ENCODE measurements around the gene IRF4. TPM values are rescaled to one million over a fixed set of nuclear protein-coding genes. Genes with fewer than 3 reads are reported as not detected.

Gene IRF4
- polyA plus RNA-seq, 1 of the 3 experiments (the other 2 are of a cell fraction): not detected

DNA sequence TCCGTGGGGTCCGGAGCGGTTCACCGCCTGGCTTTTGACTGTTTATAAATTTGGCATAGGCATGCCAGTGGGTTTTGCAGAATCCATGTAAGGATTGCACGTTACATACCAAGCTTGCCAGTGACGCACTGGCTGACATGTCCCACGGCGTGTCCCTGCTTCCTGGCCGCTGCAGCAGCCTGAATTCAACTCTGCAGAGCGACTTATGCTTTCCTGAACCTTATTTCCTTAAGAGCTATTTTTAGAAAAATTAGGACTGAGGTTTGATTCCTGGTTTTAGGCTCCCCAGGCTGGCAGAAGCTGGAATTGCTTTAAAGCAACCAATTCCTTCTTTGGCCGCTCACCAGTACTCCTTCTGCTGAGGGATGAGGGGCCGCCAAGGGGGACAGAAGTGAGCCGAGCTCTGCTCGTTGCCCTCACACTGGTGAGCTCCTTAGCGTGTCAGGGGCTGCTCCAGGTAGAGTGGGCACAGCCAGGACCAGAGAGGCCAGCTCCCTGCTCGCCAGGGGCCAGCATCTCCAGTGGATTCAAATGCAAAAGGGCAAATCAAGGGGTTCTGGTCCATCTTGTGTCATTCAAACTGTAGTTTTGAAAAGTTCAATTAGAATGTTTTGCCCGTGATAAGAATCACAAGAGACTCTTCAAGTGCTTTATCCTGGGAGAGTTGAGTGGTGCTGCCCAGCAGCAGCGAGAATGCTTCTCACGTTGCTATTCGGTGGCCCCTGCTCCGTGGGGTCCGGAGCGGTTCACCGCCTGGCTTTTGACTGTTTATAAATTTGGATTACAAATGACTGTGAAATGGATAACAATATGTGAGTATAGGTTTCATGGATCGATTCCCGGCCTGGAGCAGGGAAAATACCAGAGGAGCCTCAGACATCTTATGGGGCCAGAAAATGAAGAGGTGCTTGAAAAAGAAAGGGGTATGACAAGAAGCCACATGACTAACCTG, 17.5 kb upstream of the IRF4 start:
- Histone ChIP-seq H3K4me2 (no peak overlapping the region), H3K4me3 (ENCODE audit: low read depth in 2 of 2, low read length in 1 of 2) (no peak overlapping the region), H3K79me2 (ENCODE audit: insufficient read depth) (no peaks in the 10 kb centered on the region), H3K4me1 (ENCODE audit: control insufficient read depth in 1 of 2, insufficient read depth in 2 of 2, low read depth in 1 of 2, low read length in 1 of 2) (no peaks in the 10 kb centered on the region), H4K20me1 (ENCODE audit: insufficient read depth) (no peaks in the 10 kb centered on the region), H3K27me3 (ENCODE audit: insufficient read depth) (peaks cover 91% of the 10 kb centered on the region), H2AFZ (ENCODE audit: low read depth) (no peak overlapping the region), H3K9me2 (no peaks in the 10 kb centered on the region), H3K9me3 (no peaks in the 10 kb centered on the region), H3F3A (replicated peaks; ENCODE audit: insufficient read depth) (no peaks in the 10 kb centered on the region), H3K9ac (no peak overlapping the region), H3K36me3 (replicated peaks in 1 of 2; ENCODE audit: control insufficient read depth in 1 of 2, insufficient read depth in 2 of 2, low read length in 1 of 2) (no peaks in the 10 kb centered on the region), H3K27ac (ENCODE audit: low read depth in 2 of 2, low read length in 1 of 2) (no peak overlapping the region)
- ChIA-PET POLR2A (no interaction called here), CTCF (interaction anchor here (1.4 kb wide), 1 partner anchor 47 kb away, joined by 3 read pairs; no protein-coding TSS in a partner anchor)
- TF ChIP-seq ELF1 (IDR thresholded peaks at IDR 0.05) (no peak), POLR2AphosphoS5 (IDR thresholded peaks at IDR 0.05; ENCODE audit: low read depth, low read length) (no peak), MXI1 (IDR thresholded peaks at IDR 0.05; ENCODE audit: low read depth, low read length) (no peak), CTCF (IDR thresholded peaks at IDR 0.05) (peak; percentile 19; the same call in 1 of the 2 replicates), EZH2phosphoT487 (IDR thresholded peaks at IDR 0.05; ENCODE audit: borderline replicate concordance, low read depth) (no peak)
- TF ChIP-seq, protein P1, sequence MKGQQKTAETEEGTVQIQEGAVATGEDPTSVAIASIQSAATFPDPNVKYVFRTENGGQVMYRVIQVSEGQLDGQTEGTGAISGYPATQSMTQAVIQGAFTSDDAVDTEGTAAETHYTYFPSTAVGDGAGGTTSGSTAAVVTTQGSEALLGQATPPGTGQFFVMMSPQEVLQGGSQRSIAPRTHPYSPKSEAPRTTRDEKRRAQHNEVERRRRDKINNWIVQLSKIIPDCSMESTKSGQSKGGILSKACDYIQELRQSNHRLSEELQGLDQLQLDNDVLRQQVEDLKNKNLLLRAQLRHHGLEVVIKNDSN (IDR thresholded peaks at IDR 0.05; ENCODE audit: borderline replicate concordance, low read depth): no peak
- TF ChIP-seq, protein P2, sequence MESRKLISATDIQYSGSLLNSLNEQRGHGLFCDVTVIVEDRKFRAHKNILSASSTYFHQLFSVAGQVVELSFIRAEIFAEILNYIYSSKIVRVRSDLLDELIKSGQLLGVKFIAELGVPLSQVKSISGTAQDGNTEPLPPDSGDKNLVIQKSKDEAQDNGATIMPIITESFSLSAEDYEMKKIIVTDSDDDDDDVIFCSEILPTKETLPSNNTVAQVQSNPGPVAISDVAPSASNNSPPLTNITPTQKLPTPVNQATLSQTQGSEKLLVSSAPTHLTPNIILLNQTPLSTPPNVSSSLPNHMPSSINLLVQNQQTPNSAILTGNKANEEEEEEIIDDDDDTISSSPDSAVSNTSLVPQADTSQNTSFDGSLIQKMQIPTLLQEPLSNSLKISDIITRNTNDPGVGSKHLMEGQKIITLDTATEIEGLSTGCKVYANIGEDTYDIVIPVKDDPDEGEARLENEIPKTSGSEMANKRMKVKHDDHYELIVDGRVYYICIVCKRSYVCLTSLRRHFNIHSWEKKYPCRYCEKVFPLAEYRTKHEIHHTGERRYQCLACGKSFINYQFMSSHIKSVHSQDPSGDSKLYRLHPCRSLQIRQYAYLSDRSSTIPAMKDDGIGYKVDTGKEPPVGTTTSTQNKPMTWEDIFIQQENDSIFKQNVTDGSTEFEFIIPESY (IDR thresholded peaks at IDR 0.05; ENCODE audit: borderline replicate concordance, low read depth): no peak
- no peak for DNase-seq
- 19% methylated on average over 26 of the region's 26 CpGs for WGBS (ENCODE audit: low lambda C conversion rate)

GRCh38 chr6:374956-375355, 16.6 kb upstream of the IRF4 start:
- Histone ChIP-seq H3F3A (replicated peaks; ENCODE audit: insufficient read depth) (no peaks in the 10 kb centered on the region), H3K79me2 (ENCODE audit: insufficient read depth) (no peaks in the 10 kb centered on the region), H4K20me1 (ENCODE audit: insufficient read depth) (no peaks in the 10 kb centered on the region), H3K4me3 (ENCODE audit: low read depth in 2 of 2, low read length in 1 of 2) (no peak overlapping the region), H3K9ac (no peak overlapping the region), H3K9me3 (no peaks in the 10 kb centered on the region), H3K27ac (ENCODE audit: low read depth in 2 of 2, low read length in 1 of 2) (no peak overlapping the region), H3K9me2 (no peaks in the 10 kb centered on the region), H3K4me1 (ENCODE audit: control insufficient read depth in 1 of 2, insufficient read depth in 2 of 2, low read depth in 1 of 2, low read length in 1 of 2) (no peaks in the 10 kb centered on the region), H3K27me3 (ENCODE audit: insufficient read depth) (peaks cover 91% of the 10 kb centered on the region), H2AFZ (ENCODE audit: low read depth) (no peak overlapping the region), H3K36me3 (replicated peaks in 1 of 2; ENCODE audit: control insufficient read depth in 1 of 2, insufficient read depth in 2 of 2, low read length in 1 of 2) (no peaks in the 10 kb centered on the region), H3K4me2 (no peak overlapping the region)
- DNase-seq: no peak
- ChIA-PET CTCF (no interaction called here), POLR2A (no interaction called here)
- no peak for TF ChIP-seq FOSL2 (IDR thresholded peaks at IDR 0.05; ENCODE audit: borderline replicate concordance, low read depth)
- TF ChIP-seq EP300 (IDR thresholded peaks at IDR 0.05; ENCODE audit: borderline replicate concordance in 1 of 2, low read depth in 1 of 2, low read length in 1 of 2): no peak
- TF ChIP-seq, protein P3, sequence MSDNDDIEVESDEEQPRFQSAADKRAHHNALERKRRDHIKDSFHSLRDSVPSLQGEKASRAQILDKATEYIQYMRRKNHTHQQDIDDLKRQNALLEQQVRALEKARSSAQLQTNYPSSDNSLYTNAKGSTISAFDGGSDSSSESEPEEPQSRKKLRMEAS (IDR thresholded peaks at IDR 0.05; ENCODE audit: low read depth): no peak
- TF ChIP-seq GATA2 (CRISPR knock-in tag; IDR thresholded peaks at IDR 0.05): no peak
- WGBS (ENCODE audit: low lambda C conversion rate): 9% methylated on average over 8 of the region's 8 CpGs

All from SK-N-SH (cell line).